ENCODE measurements around the gene PLAC1. TPM values are rescaled to one million over a fixed set of nuclear protein-coding genes. Genes with fewer than 3 reads are reported as not detected.

The PLAC1 gene
- total RNA-seq, 1 donor, result not detected

DNA sequence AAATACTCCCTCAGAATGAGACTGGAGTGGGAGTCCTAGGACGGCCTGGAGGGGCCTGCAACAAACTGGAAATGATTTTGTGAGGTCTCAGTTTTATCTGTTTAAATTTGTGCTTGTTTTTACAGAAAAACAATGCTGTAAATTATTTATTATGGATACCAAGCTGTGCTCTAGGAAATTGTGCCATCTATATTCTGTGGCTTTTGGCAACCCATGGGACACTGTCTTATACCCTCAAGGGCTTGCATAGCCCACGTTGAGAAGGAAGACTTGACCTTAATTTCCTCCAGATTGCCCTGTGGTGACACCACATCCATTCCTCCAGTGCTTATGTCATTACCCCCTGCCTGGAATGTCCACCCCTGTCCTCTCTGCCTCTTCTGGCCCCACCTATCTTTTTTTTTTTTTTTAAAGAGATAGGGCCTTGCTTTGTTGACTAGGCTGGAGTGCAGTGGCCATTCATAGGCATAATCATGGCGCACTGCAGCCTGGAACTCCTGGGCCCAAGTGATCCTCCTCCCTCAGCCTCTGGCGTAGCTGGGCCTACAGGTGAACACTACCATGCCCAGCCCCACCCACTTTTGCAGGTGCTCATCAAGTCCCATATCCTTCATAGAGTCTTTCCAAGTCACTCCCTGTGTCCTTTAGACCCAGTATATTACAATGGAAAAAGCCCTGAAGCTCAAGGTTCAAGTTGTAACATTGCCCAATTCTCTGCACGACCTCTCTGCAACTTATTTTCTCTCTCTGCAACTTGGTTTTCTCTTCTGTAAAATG lies 120.9 kb downstream of the PLAC1 start:
- Histone ChIP-seq H3K27me3 (ENCODE audit: insufficient read depth, low read length) (no peaks in the 10 kb centered on the region), H3K4me1 (ENCODE audit: insufficient read depth, low read length) (no peaks in the 10 kb centered on the region), H3K4me3 (ENCODE audit: low read length) (no peak overlapping the region), H3K9me3 (ENCODE audit: low read depth, low read length) (no peaks in the 10 kb centered on the region)

DNA sequence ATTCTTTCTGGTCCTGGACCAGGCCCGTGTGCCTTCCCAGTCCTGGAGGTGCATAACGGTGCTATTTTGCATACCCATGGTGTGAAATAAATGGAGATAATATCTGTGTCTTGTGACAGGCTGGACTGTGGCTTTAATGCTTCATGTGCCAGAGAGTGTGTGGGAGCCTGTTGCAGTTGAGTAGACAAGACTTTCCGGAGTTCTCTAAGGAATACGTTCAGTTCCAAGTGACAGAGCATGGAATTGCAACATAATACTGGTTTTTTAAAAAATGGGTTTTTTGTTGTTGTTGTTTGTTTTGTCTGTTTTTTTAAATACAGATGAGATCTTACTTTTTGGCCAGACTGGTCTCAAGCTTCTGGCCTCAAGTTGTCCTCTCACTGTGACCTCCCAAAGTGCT lies 124.3 kb downstream of the PLAC1 start:
- H3K4me3 ChIP-seq (ENCODE audit: low read length), result no peak overlapping the region
- H3K27me3 ChIP-seq (ENCODE audit: insufficient read depth, low read length), result no peaks in the 10 kb centered on the region
- no peaks in the 10 kb centered on the region for H3K4me1 ChIP-seq (ENCODE audit: insufficient read depth, low read length)
- no peaks in the 10 kb centered on the region for H3K9me3 ChIP-seq (ENCODE audit: low read depth, low read length)

DNA sequence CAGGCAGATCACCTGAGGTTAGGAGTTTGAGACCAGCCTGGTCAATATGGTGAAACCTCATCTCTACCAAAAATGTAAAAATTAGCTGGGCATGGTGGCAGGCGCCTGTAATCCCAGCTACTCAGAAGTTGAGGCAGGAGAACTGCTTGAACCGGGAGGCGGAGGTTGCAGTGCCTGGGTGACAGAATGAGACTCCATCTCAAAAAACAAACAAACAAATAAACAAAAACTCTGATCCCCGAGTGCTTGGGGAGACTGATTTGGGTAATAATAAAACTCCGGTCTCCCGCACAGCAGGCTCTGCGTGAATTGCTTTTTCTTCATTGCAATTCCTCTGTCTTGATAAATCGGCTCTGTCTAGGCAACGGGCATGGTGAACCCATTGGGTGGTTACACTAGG lies 124.9 kb downstream of the PLAC1 start:
- Histone ChIP-seq H3K4me1 (ENCODE audit: insufficient read depth, low read length) (no peaks in the 10 kb centered on the region), H3K4me3 (ENCODE audit: low read length) (no peak overlapping the region), H3K27me3 (ENCODE audit: insufficient read depth, low read length) (no peaks in the 10 kb centered on the region), H3K9me3 (ENCODE audit: low read depth, low read length) (no peaks in the 10 kb centered on the region)

DNA sequence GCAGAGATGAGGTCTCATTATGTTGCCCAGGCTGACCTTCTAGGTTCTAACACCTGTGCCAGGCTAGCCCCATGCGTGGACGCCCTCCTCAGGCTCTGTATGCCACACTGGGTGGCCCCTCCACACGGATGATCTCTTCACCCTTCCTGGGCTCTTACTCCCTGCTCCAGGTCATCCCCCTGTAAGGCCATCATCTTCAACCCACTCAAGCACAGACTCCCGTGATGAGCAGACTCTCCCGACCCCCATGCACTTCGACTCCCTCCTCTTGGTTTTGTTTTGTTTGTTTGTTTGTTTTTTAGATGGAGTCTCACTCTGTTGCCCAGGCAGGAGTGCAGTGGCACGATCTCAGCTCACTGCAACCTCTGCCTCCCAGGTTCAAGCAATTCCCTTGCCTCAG lies 127.4 kb downstream of the PLAC1 start:
- H3K4me3 ChIP-seq (ENCODE audit: low read length), result no peak overlapping the region
- H3K4me1 ChIP-seq (ENCODE audit: insufficient read depth, low read length), result no peaks in the 10 kb centered on the region
- no peaks in the 10 kb centered on the region for H3K27me3 ChIP-seq (ENCODE audit: insufficient read depth, low read length)
- H3K9me3 ChIP-seq (ENCODE audit: low read depth, low read length), result no peaks in the 10 kb centered on the region

DNA sequence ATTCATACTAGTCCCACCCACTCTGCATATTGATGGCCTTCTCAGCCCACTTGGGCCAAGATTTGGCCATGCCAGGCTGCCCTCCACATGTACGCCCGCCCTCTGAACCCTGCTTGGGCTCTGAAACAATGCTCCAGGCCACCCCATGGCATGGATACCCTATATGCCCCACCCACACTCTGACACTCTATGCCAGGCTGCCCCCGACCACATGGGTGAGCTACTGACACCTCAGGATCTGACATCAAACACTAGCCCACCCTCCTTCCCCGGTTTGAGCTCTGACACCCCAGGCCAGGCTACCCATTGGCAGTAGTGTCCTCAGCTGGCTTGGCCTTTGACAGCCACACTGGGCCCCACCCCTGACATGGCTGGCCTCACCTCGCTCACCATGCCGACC lies 128.8 kb downstream of the PLAC1 start:
- no peak overlapping the region for H3K4me3 ChIP-seq (ENCODE audit: low read length)
- H3K4me1 ChIP-seq (ENCODE audit: insufficient read depth, low read length), result no peaks in the 10 kb centered on the region
- H3K9me3 ChIP-seq (ENCODE audit: low read depth, low read length), result no peaks in the 10 kb centered on the region
- no peaks in the 10 kb centered on the region for H3K27me3 ChIP-seq (ENCODE audit: insufficient read depth, low read length)

DNA sequence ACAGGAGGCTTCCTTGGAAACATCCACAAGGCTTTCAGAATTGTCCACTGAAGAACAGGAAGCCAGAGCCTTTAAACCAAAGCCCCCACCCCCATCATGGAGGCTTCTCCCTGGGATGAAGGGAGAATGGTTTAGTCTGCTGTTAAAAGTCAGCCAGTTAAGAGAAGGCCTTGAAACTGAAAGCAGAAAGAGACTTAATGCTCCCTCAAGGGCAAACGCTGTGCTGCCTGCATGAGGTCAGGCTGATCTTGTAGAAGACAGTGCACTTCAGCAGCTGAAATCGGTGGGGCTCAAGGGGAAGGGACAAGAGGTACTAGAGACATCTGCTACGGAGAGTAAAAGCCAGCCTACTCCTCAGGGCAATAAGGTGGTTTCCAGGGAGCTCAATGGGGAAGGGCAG lies 129.3 kb downstream of the PLAC1 start:
- no peak overlapping the region for H3K4me3 ChIP-seq (ENCODE audit: low read length)
- H3K9me3 ChIP-seq (ENCODE audit: low read depth, low read length), result no peaks in the 10 kb centered on the region
- H3K4me1 ChIP-seq (ENCODE audit: insufficient read depth, low read length), result no peaks in the 10 kb centered on the region
- no peaks in the 10 kb centered on the region for H3K27me3 ChIP-seq (ENCODE audit: insufficient read depth, low read length)

DNA sequence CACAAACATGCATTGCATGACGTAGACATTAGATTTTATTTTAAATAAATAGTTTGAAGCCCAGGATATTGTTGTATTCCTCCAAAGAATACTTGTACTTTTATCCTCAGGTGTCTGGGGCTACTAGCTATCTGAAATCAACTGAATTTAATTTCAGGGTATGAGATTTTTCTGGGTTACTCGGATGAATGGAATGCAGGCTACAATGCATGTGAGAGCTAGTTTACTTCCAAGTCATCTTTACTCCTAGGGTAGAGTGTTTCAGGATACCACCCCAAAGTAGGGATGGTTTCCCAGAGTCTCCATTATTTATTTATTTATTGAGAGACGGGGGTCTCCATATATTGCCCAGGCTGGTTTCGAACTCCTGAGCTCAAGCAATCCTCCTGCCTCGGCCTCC lies 131.9 kb downstream of the PLAC1 start:
- H3K9me3 ChIP-seq (ENCODE audit: low read depth, low read length), result no peaks in the 10 kb centered on the region
- no peak overlapping the region for H3K4me3 ChIP-seq (ENCODE audit: low read length)
- no peaks in the 10 kb centered on the region for H3K27me3 ChIP-seq (ENCODE audit: insufficient read depth, low read length)
- no peaks in the 10 kb centered on the region for H3K4me1 ChIP-seq (ENCODE audit: insufficient read depth, low read length)

DNA sequence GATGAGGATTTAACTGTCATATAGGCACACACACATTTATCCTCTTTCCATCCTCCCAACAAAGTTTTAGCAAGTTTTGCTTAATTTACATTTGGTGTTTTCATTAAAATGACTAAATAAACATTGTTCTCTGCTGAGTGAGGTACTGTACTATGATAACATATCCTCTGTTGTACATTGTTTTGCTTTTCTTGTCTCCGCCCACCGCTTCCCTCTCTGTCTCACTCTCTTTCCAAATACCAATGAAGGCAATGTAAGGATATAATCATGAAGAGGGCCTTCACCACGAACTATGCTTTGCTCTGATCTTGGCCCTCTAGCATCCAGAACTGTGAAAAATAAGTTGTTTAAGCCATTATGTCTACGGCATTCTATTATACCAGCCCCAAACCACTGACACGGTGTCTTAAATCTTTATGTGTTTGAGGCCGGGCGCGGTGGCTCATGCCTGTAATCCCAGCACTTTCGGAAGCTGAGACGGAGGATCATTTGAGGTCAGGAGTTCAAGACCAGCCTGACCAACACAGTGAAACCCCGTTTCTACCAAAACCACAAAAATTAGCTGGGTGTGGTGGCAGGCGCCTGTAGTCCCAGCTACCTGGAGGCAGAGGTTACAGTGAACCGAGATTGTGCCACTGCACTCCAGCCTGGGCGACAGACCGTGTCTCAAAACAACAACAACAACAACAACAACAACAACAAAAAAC lies 133.0 kb downstream of the PLAC1 start:
- H3K9me3 ChIP-seq (ENCODE audit: low read depth, low read length), result no peaks in the 10 kb centered on the region
- H3K4me3 ChIP-seq (ENCODE audit: low read length), result no peak overlapping the region
- no peaks in the 10 kb centered on the region for H3K4me1 ChIP-seq (ENCODE audit: insufficient read depth, low read length)
- no peaks in the 10 kb centered on the region for H3K27me3 ChIP-seq (ENCODE audit: insufficient read depth, low read length)

DNA sequence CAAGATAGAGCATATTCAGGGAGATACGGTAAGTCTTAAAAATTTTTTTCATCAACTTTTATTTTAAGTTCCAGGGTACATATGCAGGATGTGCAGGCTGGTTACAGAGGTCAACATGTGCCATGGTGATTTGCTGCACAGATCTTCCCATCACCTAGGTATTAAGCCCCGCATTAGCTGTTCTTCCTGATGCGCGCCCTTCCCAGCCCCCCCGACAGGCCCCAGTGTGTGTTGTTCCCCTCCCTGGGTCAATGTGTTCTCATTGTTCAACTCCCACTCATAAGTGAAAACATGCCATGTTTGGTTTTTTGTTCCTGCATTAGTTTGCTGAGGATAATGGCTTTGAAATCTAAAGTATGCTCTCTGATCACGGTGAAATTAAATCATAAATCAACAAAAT lies 134.1 kb downstream of the PLAC1 start:
- H3K27me3 ChIP-seq (ENCODE audit: insufficient read depth, low read length), result no peaks in the 10 kb centered on the region
- H3K4me1 ChIP-seq (ENCODE audit: insufficient read depth, low read length), result no peaks in the 10 kb centered on the region
- H3K4me3 ChIP-seq (ENCODE audit: low read length), result no peak overlapping the region
- no peaks in the 10 kb centered on the region for H3K9me3 ChIP-seq (ENCODE audit: low read depth, low read length)

DNA sequence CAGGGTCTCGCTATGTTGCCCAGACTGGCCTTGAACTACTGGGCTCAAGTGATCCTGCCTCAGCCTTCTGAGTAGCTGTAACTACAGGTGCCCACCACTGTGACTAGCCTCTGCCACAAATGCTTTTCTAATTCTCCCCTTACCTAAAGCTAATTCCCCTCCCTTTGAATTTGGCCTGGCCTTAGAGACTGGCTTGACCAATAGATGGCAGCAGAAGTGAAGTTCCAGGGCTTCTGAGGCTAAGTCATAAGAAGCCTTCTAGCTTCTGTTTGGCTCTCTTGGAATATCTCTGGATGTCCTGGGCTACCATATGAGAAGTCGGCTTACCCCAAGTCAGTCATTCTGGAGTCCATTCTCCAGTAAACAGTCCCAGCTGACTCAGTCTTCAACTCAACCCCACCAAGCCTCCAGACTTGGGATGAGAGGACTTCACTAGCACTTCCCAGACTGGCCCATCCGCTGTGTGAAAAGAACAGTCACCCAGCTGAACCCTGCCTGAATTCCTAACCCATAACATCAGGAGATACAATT lies 137.3 kb downstream of the PLAC1 start:
- Histone ChIP-seq H3K9me3 (ENCODE audit: low read depth, low read length) (no peaks in the 10 kb centered on the region), H3K4me1 (ENCODE audit: insufficient read depth, low read length) (no peaks in the 10 kb centered on the region), H3K4me3 (ENCODE audit: low read length) (no peak overlapping the region), H3K27me3 (ENCODE audit: insufficient read depth, low read length) (no peaks in the 10 kb centered on the region)

Other genes with a start within 250 kb of the PLAC1 start
- gene HPRT1, start 198.3 kb downstream of the PLAC1 start, total RNA-seq, result 16.6 TPM
- gene PABIR2, start 138.7 kb upstream of the PLAC1 start, total RNA-seq, result 16.5 TPM